ENCODE data around the gene UBTF.

GRCh38 chr17:44229090-44229489, 9.6 kb upstream of the UBTF start:
- TF ChIP-seq YY1 (tag by site-specific recombination; IDR thresholded peaks at IDR 0.05) (no peak), ZBTB8A (tag by site-specific recombination; IDR thresholded peaks at IDR 0.05) (no peak), CTCF (tag by site-specific recombination; IDR thresholded peaks at IDR 0.05) (no peak), ZBTB10 (tag by site-specific recombination; IDR thresholded peaks at IDR 0.05) (no peak), ZFP37 (tag by site-specific recombination; IDR thresholded peaks at IDR 0.05) (no peak), PBX3 (CRISPR knock-in tag; IDR thresholded peaks at IDR 0.05) (no peak), ZNF76 (tag by site-specific recombination; IDR thresholded peaks at IDR 0.05; ENCODE audit: borderline replicate concordance, low read depth) (no peak), ZNF654 (tag by site-specific recombination; IDR thresholded peaks at IDR 0.05; ENCODE audit: low read depth) (no peak), PRDM1 (tag by site-specific recombination; IDR thresholded peaks at IDR 0.05) (no peak), PATZ1 (tag by site-specific recombination; IDR thresholded peaks at IDR 0.05) (no peak), ZBTB44 (tag by site-specific recombination; IDR thresholded peaks at IDR 0.05) (no peak), ZSCAN30 (tag by site-specific recombination; IDR thresholded peaks at IDR 0.05) (no peak), ZNF777 (tag by site-specific recombination; IDR thresholded peaks at IDR 0.05; ENCODE audit: borderline replicate concordance) (no peak), ZNF174 (tag by site-specific recombination; IDR thresholded peaks at IDR 0.05) (no peak)

Measured in HEK293 (cell line).